ENCODE measurements around the gene VWA8.

GRCh38 chr13:41550276-41550675 lies 410.6 kb downstream of the VWA8 start:
- no peak for TF ChIP-seq ELF1 (IDR thresholded peaks at IDR 0.05)
- TF ChIP-seq NRF1 (IDR thresholded peaks at IDR 0.05; ENCODE audit: low read depth, low read length) = no peak
- TF ChIP-seq GABPA (IDR thresholded peaks at IDR 0.05; ENCODE audit: low read depth) = no peak
- no peak for TF ChIP-seq JUND (IDR thresholded peaks at IDR 0.05)
- no peak for TF ChIP-seq PBX3 (IDR thresholded peaks at IDR 0.05)
